Transverse colon (tissue), 3 donors: ENCODE measurements around the gene TNFRSF25.

Experiments
- EP300 ChIP-seq: sonication (generic); formaldehyde crosslinking; IDR thresholded peaks from one replicate; pipeline ENCODE4 v1.6.1; 2017; ENCODE audit warnings: antibody characterized with exemption, low read depth
- POLR2A ChIP-seq: fragments of 450-650 bp; IDR thresholded peaks from one replicate; pipeline ENCODE4 v1.6.1; 2016; ENCODE audit warnings: antibody characterized with exemption, mild to moderate bottlenecking, moderate library complexity
- TF ChIP-seq, protein P1 (sequence below), 5 experiments: fragments of 200-600 bp in 3 of 5; fragments of 450-650 bp in 2 of 5; sonication (generic) in 3 of 5; IDR thresholded peaks; 1 replicate in 2 of 5; 2 replicates in 3 of 5; pipeline ENCODE4 v1.5.1; 2016 to 2017; ENCODE audit warnings: antibody characterized with exemption in 5 of 5, inconsistent platforms in 3 of 5, mild to moderate bottlenecking in 2 of 5, moderate library complexity in 1 of 5

DNA sequence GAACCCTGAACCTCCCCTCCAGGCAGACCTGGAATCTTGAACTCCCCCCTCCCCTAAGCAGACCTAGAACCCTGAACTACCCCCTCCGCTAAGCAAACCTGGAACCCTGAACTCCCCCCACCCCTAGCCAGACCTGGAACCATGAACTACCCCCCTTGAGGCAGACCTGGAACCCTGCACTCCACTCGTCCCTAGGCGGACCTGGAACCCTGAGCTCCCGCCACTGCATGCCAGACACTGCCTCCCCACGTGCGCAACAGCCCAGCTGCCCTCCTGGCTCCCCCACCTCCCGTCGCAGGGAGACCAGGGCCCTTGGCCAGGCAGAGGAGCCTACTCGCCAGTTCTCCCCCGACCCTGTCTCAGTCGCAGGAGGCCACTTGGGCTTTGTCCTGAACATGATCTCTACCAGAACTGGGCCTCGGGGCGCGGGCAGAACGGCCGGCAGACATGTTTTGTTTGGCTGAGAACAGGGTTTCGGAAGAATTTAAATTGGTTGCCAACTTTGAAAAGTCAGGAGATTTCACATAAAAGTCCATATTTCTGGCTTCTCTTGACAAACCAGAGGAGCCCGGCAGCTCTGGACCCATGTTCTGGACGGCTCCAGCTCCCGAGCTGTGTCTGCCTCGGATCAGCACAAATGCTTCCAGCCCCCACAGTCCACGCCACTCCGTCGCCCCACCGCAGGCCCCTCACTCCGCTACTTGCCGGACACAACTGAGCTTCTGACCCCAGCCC, 34.7 kb upstream of the TNFRSF25 start:
- TF ChIP-seq, protein P1, sequence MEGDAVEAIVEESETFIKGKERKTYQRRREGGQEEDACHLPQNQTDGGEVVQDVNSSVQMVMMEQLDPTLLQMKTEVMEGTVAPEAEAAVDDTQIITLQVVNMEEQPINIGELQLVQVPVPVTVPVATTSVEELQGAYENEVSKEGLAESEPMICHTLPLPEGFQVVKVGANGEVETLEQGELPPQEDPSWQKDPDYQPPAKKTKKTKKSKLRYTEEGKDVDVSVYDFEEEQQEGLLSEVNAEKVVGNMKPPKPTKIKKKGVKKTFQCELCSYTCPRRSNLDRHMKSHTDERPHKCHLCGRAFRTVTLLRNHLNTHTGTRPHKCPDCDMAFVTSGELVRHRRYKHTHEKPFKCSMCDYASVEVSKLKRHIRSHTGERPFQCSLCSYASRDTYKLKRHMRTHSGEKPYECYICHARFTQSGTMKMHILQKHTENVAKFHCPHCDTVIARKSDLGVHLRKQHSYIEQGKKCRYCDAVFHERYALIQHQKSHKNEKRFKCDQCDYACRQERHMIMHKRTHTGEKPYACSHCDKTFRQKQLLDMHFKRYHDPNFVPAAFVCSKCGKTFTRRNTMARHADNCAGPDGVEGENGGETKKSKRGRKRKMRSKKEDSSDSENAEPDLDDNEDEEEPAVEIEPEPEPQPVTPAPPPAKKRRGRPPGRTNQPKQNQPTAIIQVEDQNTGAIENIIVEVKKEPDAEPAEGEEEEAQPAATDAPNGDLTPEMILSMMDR (IDR thresholded peaks at IDR 0.05): no peak
- TF ChIP-seq EP300 (no peak), POLR2A (no peak)
